Measurements from ENCODE around the gene PTPRU. TPM values are rescaled to one million over a fixed set of nuclear protein-coding genes. Genes with fewer than 3 reads are reported as not detected.

Gene PTPRU
- total RNA-seq, 1 experiment from 2014 or later: 45.5 TPM

DNA sequence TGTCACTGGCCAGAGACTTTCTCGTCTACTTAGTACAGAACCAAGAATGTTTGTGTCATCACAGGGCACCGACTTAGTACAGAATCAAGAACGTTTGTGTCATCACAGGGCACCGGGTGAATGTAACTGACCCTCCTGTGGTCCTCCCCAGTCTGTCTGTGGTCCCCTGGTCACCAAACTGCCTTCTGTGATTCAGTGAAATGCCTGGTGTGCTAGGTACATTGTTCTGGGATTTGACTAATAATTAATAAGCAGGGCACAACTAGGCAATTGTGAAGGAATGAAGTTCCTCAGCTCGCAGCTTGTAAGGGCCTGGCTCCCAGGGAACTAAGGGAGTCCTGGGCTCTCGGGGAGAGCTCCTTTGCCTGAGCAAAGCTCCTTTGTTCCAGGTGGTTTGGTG lies 12.8 kb upstream of the PTPRU start:
- Histone ChIP-seq H3K23me2 (ENCODE audit: insufficient read length, low read depth, low read length, poor library complexity, severe bottlenecking) (no peaks in the 10 kb centered on the region), H3K9me3 (ENCODE audit: control insufficient read depth, low read depth, low read length) (no peaks in the 10 kb centered on the region), H3K56ac (ENCODE audit: insufficient read length, low read depth, low read length) (no peak overlapping the region), H3K14ac (ENCODE audit: insufficient read depth, low read length) (no peak overlapping the region), H2BK120ac (ENCODE audit: low read depth, low read length, poor library complexity, severe bottlenecking) (no peak overlapping the region), H3T11ph (ENCODE audit: low read length) (no peak overlapping the region), H2AK5ac (ENCODE audit: insufficient read length, low read length) (no peak overlapping the region), H3K18ac (ENCODE audit: insufficient read length, low read depth, low read length) (no peak overlapping the region), H3K4me1 (ENCODE audit: insufficient read depth, low read length) (no peaks in the 10 kb centered on the region; the same call in 1 of the 2 replicates), H2AFZ (ENCODE audit: low read length) (no peak overlapping the region), H3K79me1 (ENCODE audit: insufficient read depth, low read depth, low read length, poor library complexity, severe bottlenecking) (no peaks in the 10 kb centered on the region), H4K20me1 (ENCODE audit: control insufficient read depth, insufficient read depth, insufficient read length) (no peaks in the 10 kb centered on the region), H3K27ac (ENCODE audit: insufficient read length, low read depth, low read length) (no peak overlapping the region), H2BK5ac (ENCODE audit: insufficient read length, low read length) (no peak overlapping the region), H3K79me2 (ENCODE audit: insufficient read depth, low read length) (no peaks in the 10 kb centered on the region), H3K4me2 (ENCODE audit: insufficient read depth, insufficient read length, low read length) (no peak overlapping the region), H3K4ac (ENCODE audit: low read depth, low read length) (no peak overlapping the region), H2BK20ac (ENCODE audit: low read depth, low read length, poor library complexity, severe bottlenecking) (no peak overlapping the region), H3K9ac (ENCODE audit: extremely low read depth, insufficient read length, low read length) (no peak overlapping the region), H3K23ac (ENCODE audit: insufficient read length, low read depth, low read length) (no peak overlapping the region), H4K91ac (ENCODE audit: insufficient read length, low read depth, low read length) (no peak overlapping the region), H4K5ac (ENCODE audit: insufficient read length, low read depth, low read length) (no peak overlapping the region), H2BK12ac (ENCODE audit: insufficient read length, low read depth, low read length) (no peak overlapping the region), H4K8ac (replicated peaks; ENCODE audit: insufficient read length, low read depth, low read length) (no peak overlapping the region), H2BK15ac (ENCODE audit: low read depth, low read length) (no peak overlapping the region), H3K27me3 (ENCODE audit: insufficient read depth, low read length) (no peaks in the 10 kb centered on the region)
- Mint-ChIP-seq H3K9me3 (no peaks in the 10 kb centered on the region), H3K27me3 (ENCODE audit: low read depth) (no peaks in the 10 kb centered on the region), H3K4me3 (no peak overlapping the region), H3K36me3 (ENCODE audit: insufficient read depth in 1 of 3, low read depth in 3 of 3) (peaks cover 0 to 20% (median 15%) of the 10 kb centered on the region in 3 experiments; a peak in 5 of 7 replicates), H3K27ac (no peak overlapping the region), H3K4me1 (peaks cover 29 to 34% of the 10 kb centered on the region in 2 experiments)
- WGBS (ENCODE audit: extremely low coverage, insufficient read length, low lambda C conversion rate): no CpG with 5 or more reads among the region's 6 CpGs
- TF ChIP-seq, protein P1, sequence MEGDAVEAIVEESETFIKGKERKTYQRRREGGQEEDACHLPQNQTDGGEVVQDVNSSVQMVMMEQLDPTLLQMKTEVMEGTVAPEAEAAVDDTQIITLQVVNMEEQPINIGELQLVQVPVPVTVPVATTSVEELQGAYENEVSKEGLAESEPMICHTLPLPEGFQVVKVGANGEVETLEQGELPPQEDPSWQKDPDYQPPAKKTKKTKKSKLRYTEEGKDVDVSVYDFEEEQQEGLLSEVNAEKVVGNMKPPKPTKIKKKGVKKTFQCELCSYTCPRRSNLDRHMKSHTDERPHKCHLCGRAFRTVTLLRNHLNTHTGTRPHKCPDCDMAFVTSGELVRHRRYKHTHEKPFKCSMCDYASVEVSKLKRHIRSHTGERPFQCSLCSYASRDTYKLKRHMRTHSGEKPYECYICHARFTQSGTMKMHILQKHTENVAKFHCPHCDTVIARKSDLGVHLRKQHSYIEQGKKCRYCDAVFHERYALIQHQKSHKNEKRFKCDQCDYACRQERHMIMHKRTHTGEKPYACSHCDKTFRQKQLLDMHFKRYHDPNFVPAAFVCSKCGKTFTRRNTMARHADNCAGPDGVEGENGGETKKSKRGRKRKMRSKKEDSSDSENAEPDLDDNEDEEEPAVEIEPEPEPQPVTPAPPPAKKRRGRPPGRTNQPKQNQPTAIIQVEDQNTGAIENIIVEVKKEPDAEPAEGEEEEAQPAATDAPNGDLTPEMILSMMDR (conservative IDR thresholded peaks at IDR 0.05): no peak
- no peak for DNase-seq

Measured in H9 (cell line).